Spleen (tissue), 7 donors: ENCODE measurements around the gene ZNF491.

Source experiments
- CTCF ChIP-seq, 11 experiments: fragments of 200-600 bp in 7 of 11; fragments of 450-650 bp in 4 of 11; sonication (generic) in 4 of 11; IDR thresholded peaks in 8 of 11; conservative IDR thresholded peaks in 3 of 11; 1 replicate in 7 of 11; 2 replicates in 4 of 11; pipeline versions ENCODE4 v1.4.0 to v1.8.0; 2016 to 2021; ENCODE audit warnings: antibody characterized with exemption in 11 of 11, inconsistent platforms in 4 of 11, mild to moderate bottlenecking in 1 of 11
- POLR2AphosphoS5 ChIP-seq, 3 donors: sonication (generic); formaldehyde crosslinking; IDR thresholded peaks; one replicate each; pipeline ENCODE4 v1.5.1; 2017; ENCODE audit warnings: antibody characterized with exemption in 3 of 3
- donor health status: DM: no; HTN: no; CAD: no; lungs with moderate emphysema.
- donor health status: DM: no; HTN: no; CAD: no.
- donor health status: DM: no; HTN: no; CAD: no.

GRCh38 chr19:11769995-11770394, 28.3 kb upstream of the ZNF491 start:
- TF ChIP-seq CTCF (IDR thresholded peaks at IDR 0.05 in 8 of 11, conservative IDR thresholded peaks at IDR 0.05 in 3 of 11): no peak
- no peak for TF ChIP-seq POLR2AphosphoS5 (IDR thresholded peaks at IDR 0.05)
